Gastrocnemius medialis (tissue), 4 donors: ENCODE measurements around the gene DDX47. TPM values are rescaled to one million over a fixed set of nuclear protein-coding genes. Genes with fewer than 3 reads are reported as not detected.
"Not testable (repeated sequence)": the region's sequence is repeated elsewhere in the genome, so short reads cannot be mapped to it uniquely, and the experiment has no call there.

ENCODE experiments used
- ATAC-seq, 2 donors: fragments of 150-250 bp; one replicate each; pipeline ENCODE4 v1.9.1; 2016
- DNase-seq, 2 donors: peaks; one replicate each; pipeline ENCODE4 v3.0.0-alpha.2; 2019
- H3K27ac ChIP-seq, 4 donors: fragments of 200-600 bp; sonication (generic); 1 replicate in 1 of 4; 2 replicates in 3 of 4; pipeline ENCODE4 v1.5.1; 2016 to 2018; ENCODE audit warnings: mild to moderate bottlenecking in 2 of 4, moderate library complexity in 1 of 4
- H3K27me3 ChIP-seq, 3 donors: fragments of 200-600 bp; sonication (generic) in 2 of 3; 1 replicate in 1 of 3; 2 replicates in 2 of 3; pipeline versions ENCODE4 v1.5.1 to v1.6.0; 2016 to 2019; ENCODE audit warnings: mild to moderate bottlenecking in 1 of 3, moderate library complexity in 1 of 3
- H3K36me3 ChIP-seq, 2 donors: fragments of 200-600 bp; sonication (generic) in 1 of 2; one replicate each; pipeline ENCODE4 v1.5.1; 2017 to 2018
- H3K4me1 ChIP-seq, 2 donors: fragments of 200-600 bp; sonication (generic) in 1 of 2; one replicate each; pipeline ENCODE4 v1.5.1; 2016 to 2017; ENCODE audit warnings: mild to moderate bottlenecking in 2 of 2
- H3K4me3 ChIP-seq, 4 donors: fragments of 200-600 bp; sonication (generic) in 3 of 4; 1 replicate in 1 of 4; 2 replicates in 3 of 4; pipeline ENCODE4 v1.5.1; 2016 to 2019; ENCODE audit warnings: mild to moderate bottlenecking in 2 of 4
- H3K9me3 ChIP-seq, 3 donors: fragments of 200-600 bp; sonication (generic) in 2 of 3; 1 replicate in 1 of 3; 2 replicates in 2 of 3; pipeline ENCODE4 v1.5.1; 2016 to 2019
- POLR2A ChIP-seq, 2 donors: fragments of 450-650 bp; IDR thresholded peaks; one replicate each; pipeline ENCODE4 v1.6.1; 2017; ENCODE audit warnings: antibody characterized with exemption in 2 of 2, mild to moderate bottlenecking in 2 of 2, moderate library complexity in 2 of 2
- in situ Hi-C, 4 donors: fragments of 200-750 bp; cut with MboI; loops; one replicate each; pipeline versions ENCODE4 v1.15.0 to v1.8.0; 2017; ENCODE audit warnings: low sequenced_read_pairs in 4 of 4
- intact Hi-C: fragments of 100-400 bp; cut with DNase I; formaldehyde crosslinking; loops from one replicate; pipeline ENCODE4 v1.15.1; 2023; ENCODE audit warnings: low total_unique reads
- total RNA-seq, 4 donors: library from RNA; depleted of rRNA; stranded (reverse); fragments of >200 nt; gene quantifications; one replicate each; pipeline versions ENCODE4 v1.1.0 to v1.2.3, GENCODE V29; 2016
- TF ChIP-seq, protein P1 (sequence below), 5 experiments: fragments of 450-650 bp in 3 of 5; fragments of 200-600 bp in 2 of 5; sonication (generic) in 2 of 5; IDR thresholded peaks in 4 of 5; conservative IDR thresholded peaks in 1 of 5; 1 replicate in 4 of 5; 2 replicates in 1 of 5; pipeline ENCODE4 v1.5.1; 2016 to 2019; ENCODE audit warnings: antibody characterized with exemption in 5 of 5, mild to moderate bottlenecking in 3 of 5, moderate library complexity in 3 of 5

Gene DDX47
- total RNA-seq, 4 donors from 2014 or later: 37.1 to 75.4 (median 58.3) TPM

DNA sequence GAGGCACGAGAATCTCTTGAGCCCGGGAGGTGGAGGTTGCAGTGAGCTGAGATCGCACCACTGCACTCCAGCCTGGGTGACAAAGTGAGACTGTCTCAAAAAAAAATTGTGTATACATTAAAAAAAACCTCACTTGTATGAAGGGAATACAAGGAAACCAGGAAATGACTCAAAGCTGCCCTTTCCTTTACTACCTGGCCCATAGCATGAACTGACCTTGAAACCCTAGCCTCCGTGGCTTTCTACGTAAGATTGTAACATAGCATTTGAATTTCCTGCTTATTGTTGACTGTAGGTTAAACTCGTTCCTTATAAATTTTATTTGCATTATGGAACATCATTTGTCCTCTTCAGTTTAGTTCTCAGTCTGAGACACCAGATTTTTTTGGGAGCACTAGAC is 9.1 kb upstream of the DDX47 start:
- Histone ChIP-seq H3K36me3 (no peaks in the 10 kb centered on the region), H3K9me3 (no peaks in the 10 kb centered on the region), H3K27me3 (no peaks in the 10 kb centered on the region), H3K4me1 (peaks cover 0 to 12% of the 10 kb centered on the region in 2 donors), H3K4me3 (no peak overlapping the region), H3K27ac (peak overlapping the region in 3 of 4 donors; percentile 1 to 56 (median 14))
- intact Hi-C loops (no loop called here), in situ Hi-C loops (loop anchor here in 1 of 4 donors (25.0 kb wide), 1 partner anchor 183 kb away; no protein-coding TSS in a partner anchor)
- ATAC-seq (no peak), DNase-seq (no peak)
- TF ChIP-seq POLR2A (IDR thresholded peaks at IDR 0.05): no peak
- TF ChIP-seq, protein P1, sequence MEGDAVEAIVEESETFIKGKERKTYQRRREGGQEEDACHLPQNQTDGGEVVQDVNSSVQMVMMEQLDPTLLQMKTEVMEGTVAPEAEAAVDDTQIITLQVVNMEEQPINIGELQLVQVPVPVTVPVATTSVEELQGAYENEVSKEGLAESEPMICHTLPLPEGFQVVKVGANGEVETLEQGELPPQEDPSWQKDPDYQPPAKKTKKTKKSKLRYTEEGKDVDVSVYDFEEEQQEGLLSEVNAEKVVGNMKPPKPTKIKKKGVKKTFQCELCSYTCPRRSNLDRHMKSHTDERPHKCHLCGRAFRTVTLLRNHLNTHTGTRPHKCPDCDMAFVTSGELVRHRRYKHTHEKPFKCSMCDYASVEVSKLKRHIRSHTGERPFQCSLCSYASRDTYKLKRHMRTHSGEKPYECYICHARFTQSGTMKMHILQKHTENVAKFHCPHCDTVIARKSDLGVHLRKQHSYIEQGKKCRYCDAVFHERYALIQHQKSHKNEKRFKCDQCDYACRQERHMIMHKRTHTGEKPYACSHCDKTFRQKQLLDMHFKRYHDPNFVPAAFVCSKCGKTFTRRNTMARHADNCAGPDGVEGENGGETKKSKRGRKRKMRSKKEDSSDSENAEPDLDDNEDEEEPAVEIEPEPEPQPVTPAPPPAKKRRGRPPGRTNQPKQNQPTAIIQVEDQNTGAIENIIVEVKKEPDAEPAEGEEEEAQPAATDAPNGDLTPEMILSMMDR (IDR thresholded peaks at IDR 0.05 in 4 of 5, conservative IDR thresholded peaks at IDR 0.05 in 1 of 5): no peak

DNA sequence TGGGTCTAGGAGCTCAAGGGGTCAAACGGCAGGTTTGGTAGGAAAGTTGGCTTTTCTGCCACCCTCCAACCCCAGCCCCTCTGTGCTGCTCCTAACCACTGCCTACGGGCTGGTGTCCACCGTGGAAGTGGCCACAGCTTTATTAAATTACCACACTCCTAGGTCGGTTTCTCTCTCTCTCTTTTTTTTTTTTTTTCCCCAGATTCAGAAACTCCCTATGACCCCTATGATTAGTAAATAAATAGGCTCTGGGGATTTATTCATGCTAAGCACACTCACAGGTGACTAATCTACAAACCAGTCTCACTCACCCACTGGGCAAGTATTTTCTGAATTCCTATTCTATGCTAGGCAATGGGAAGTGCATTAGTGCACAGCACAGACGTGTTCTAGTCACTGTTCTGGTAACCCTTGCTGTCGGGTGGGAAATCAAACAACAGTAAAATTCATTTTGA is 8.7 kb upstream of the DDX47 start:
- intact Hi-C loops (no loop called here), in situ Hi-C loops (loop anchor here in 1 of 4 donors (25.0 kb wide), 1 partner anchor 183 kb away; no protein-coding TSS in a partner anchor)
- Histone ChIP-seq H3K9me3 (no peaks in the 10 kb centered on the region), H3K4me1 (peaks cover 0 to 17% of the 10 kb centered on the region in 2 donors), H3K27me3 (no peaks in the 10 kb centered on the region), H3K27ac (peak overlapping the region in 2 of 4 donors; percentile 1 to 56), H3K36me3 (no peaks in the 10 kb centered on the region), H3K4me3 (no peak overlapping the region)
- TF ChIP-seq POLR2A (IDR thresholded peaks at IDR 0.05): no peak
- TF ChIP-seq, protein P1 (IDR thresholded peaks at IDR 0.05 in 4 of 5, conservative IDR thresholded peaks at IDR 0.05 in 1 of 5): no peak
- ATAC-seq: no peak
- DNase-seq: no peak

DNA sequence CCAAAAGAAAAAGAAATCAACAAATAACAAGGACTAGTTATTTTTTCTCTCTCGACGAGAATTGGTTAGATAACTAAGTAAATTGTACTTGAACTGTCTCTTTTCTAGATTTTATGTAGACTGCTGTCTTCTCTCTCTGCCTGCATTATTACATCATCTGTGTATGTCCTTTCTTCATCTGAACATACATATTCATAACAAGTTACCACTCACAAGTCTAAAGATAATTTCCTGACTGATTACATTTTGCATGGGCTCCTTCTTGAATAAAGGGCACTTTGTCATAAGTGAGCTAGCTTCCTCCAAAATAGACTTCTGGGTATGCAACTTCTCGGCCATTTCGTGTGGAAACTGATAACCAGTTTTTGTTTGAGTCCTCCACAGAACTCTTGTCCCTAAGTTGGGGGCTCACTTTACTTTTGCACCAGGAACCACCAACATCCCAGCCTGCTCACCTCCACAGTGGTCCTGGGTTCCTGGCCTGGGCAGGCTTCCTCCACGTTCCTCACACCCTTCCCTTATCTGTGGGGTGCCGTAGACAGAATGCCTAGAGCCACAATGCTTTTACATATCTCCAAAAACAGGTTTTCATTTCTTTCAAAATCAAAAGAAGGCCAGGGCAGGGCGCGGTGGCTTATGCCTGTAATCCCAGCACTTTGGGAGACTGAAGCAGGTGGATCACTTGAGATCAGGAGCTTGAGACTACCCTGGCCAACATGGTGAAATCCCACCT is 6.2 kb upstream of the DDX47 start:
- Histone ChIP-seq H3K36me3 (no peaks in the 10 kb centered on the region), H3K27me3 (no peaks in the 10 kb centered on the region), H3K9me3 (no peaks in the 10 kb centered on the region), H3K4me3 (no peak overlapping the region), H3K27ac (peak overlapping the region; percentile 73 to 83 (median 78)), H3K4me1 (peaks cover 0 to 17% of the 10 kb centered on the region in 2 donors)
- TF ChIP-seq, protein P1 (IDR thresholded peaks at IDR 0.05 in 4 of 5, conservative IDR thresholded peaks at IDR 0.05 in 1 of 5): no peak
- no peak for TF ChIP-seq POLR2A (IDR thresholded peaks at IDR 0.05)
- no peak for DNase-seq
- ATAC-seq: no peak
- intact Hi-C loops: no loop called here
- in situ Hi-C loops: loop anchor here in 1 of 4 donors (25.0 kb wide), 1 partner anchor 180 kb away; no protein-coding TSS in a partner anchor

DNA sequence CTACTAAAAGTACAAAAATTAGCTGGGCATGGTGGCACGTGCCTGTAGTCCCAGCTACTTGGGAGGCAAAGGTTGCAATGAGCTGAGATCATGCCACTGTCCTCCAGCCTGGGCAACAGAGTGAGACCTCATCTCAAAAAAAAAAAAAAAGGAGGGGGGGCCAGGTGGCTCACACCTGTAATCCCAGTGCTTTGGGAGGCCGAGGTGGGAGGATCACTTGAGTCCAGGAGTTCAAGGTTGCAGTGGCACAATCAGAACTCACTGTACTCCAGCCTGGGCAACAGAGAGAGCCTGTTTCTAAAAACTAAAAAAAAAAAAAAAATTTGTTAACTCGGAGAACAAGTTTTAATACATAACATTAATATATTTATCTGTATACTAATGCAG is 5.6 kb upstream of the DDX47 start:
- peaks cover 0 to 17% of the 10 kb centered on the region in 2 donors for H3K4me1 ChIP-seq
- H3K27me3 ChIP-seq, H3K9me3 ChIP-seq, H3K4me3 ChIP-seq, ATAC-seq, H3K36me3 ChIP-seq, DNase-seq, intact Hi-C loops: not testable (repeated sequence)
- peak overlapping the region; percentile 73 to 83 (median 78) for H3K27ac ChIP-seq
- in situ Hi-C loops: loop anchor here in 1 of 4 donors (25.0 kb wide), 1 partner anchor 180 kb away; no protein-coding TSS in a partner anchor

DNA sequence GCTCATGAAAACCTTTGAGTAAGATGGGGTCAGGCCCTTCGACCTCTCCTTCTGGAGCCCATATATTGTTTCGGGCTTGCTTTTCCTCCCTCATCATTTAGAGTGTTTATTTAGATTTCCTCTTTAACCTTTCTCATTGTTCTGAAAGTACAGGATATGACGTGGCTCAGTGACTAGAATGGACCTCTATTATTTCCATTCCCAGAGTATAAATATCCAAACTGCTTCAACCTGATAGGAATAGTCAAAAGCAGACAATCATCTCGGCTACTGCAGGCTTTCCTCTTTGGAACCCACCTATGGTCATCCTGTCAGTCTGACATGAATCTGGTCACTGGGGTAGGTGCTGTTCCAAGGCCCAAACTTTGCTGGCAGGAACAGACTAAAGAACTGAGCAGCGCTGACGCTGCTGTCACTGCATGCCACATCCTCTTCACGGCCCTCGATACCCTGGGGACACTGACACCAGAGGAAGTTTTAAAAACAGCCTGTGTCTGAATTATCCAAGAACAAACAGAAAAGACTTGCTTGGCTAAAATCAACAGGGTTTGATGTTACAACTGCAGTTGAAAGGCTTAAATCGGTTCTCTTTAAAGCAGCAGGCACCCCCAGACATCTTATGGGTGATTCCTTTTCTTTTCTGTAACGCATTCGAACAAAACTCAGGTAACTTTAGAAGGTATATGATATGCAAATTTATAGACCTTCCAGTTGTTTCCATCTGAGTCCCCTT is 5.0 kb upstream of the DDX47 start:
- intact Hi-C loops: no loop called here
- Histone ChIP-seq H3K4me3 (peak overlapping the region in 3 of 4 donors; percentile 3 to 12 (median 11)), H3K4me1 (peaks cover 0 to 17% of the 10 kb centered on the region in 2 donors), H3K27ac (peak overlapping the region; percentile 73 to 83 (median 78)), H3K27me3 (no peaks in the 10 kb centered on the region), H3K36me3 (no peaks in the 10 kb centered on the region), H3K9me3 (no peaks in the 10 kb centered on the region)
- peak; percentile 31 to 43 for DNase-seq
- TF ChIP-seq POLR2A (IDR thresholded peaks at IDR 0.05): peak; percentile 17 to 48
- TF ChIP-seq, protein P1 (IDR thresholded peaks at IDR 0.05 in 4 of 5, conservative IDR thresholded peaks at IDR 0.05 in 1 of 5): no peak
- in situ Hi-C loops: loop anchor here in 1 of 4 donors (25.0 kb wide), 1 partner anchor 179 kb away; no protein-coding TSS in a partner anchor
- ATAC-seq: peak; percentile 52 to 69
